ENCODE measurements around the gene GPR37.

The GPR37 gene

DNA sequence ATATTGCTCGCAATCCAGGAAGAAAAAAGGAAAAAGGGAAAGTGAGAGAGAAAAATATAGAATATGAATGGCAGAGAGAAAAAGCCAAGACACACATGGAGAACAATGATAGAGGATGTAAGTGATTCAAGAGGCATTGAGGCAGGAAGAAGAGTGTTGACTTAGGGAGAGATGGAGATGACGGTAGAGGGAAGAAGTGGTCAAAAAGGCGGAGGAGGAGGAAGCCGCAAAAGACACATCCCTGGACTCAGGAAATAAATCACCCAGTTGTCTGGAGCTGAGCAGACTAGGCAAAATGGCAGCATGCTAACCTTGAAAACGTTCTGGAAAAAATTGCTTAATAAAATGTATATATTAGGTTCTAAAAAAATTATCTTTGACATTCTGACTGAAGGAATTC lies 17.7 kb upstream of the GPR37 start:
- TF ChIP-seq POLR2AphosphoS5 (IDR thresholded peaks at IDR 0.05; ENCODE audit: borderline replicate concordance, low read depth, low read length) (no peak), EZH2 (IDR thresholded peaks at IDR 0.05) (no peak), FOXP2 (optimal IDR thresholded peaks at IDR 0.05; ENCODE audit: control extremely low read depth, extremely low read length, insufficient read depth) (no peak)
- DNase-seq (ENCODE audit: low read depth, low spot score): no peak
- H3K36me3 ChIP-seq (ENCODE audit: insufficient read depth, low read length): no peaks in the 10 kb centered on the region
- no peak overlapping the region for H3K9ac ChIP-seq (ENCODE audit: insufficient read length)
- H3K9me3 ChIP-seq (ENCODE audit: low read depth, low read length): no peaks in the 10 kb centered on the region
- no peak overlapping the region for H3K4me3 ChIP-seq
- H3K27ac ChIP-seq: no peak overlapping the region

DNA sequence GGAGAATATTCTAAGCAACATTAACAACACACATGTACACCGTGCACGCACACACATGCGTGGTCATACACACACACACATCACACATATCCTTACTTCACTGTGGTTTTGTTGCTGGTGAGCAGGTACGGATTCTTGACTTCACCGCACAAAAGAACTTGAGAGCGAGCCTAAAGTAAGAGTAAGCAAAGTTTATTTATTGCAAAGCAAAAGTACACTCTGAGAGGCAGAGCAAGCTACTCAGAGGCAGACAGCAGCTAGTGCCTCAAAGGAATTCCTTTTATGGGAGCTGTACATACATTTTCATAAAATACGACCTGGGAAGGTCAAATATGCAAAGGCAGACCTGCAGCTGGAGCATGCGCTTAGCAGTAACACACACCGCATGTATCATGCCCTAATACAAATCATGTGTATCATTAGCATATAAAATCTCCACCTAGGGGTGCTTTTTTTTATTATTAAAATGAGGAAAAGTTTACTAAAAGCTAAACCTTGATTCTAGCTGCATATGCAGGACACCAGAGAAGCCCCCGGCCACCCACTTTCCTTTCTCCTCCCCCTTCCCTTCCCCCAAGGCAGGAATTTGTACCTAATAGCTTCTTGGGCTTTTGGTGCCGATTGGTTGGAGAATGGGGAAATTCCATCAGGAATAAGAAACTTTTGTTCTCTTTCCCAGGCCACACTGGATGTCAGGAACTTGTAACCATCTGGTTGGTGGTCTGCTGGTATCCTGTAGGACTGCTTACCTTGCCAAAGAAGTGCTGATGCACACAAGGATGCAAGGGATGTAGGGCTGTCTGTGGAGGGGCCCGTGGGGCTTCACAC lies 16.5 kb upstream of the GPR37 start:
- no peak for DNase-seq (ENCODE audit: low read depth, low spot score)
- TF ChIP-seq POLR2AphosphoS5 (IDR thresholded peaks at IDR 0.05; ENCODE audit: borderline replicate concordance, low read depth, low read length) (no peak), FOXP2 (optimal IDR thresholded peaks at IDR 0.05; ENCODE audit: control extremely low read depth, extremely low read length, insufficient read depth) (no peak), EZH2 (IDR thresholded peaks at IDR 0.05) (no peak)
- Histone ChIP-seq H3K9me3 (ENCODE audit: low read depth, low read length) (no peaks in the 10 kb centered on the region), H3K4me3 (peak overlapping the region; percentile 12; the same call in 1 of the 2 replicates), H3K9ac (ENCODE audit: insufficient read length) (peak overlapping the region; percentile 6), H3K36me3 (ENCODE audit: insufficient read depth, low read length) (no peaks in the 10 kb centered on the region), H3K27ac (no peak overlapping the region)

DNA sequence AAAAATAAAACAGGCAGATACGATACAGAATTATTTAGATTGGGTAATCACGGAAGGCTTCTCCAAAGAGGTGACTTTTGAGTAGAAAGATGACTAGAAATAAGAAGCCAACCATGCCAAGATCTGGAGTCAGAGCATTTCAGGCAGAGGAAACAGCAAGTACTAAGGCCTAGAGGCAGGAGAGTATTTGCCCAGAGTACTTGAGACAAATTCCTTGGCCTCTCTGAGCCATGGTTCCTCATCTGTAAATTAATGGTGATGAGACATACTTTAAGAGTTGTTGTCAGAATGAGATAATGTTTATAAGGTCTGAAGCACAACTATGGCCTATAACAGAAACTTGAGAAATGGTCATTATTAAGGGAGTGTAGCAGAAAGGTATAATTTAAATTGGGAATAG lies 15.8 kb upstream of the GPR37 start:
- no peak overlapping the region for H3K9ac ChIP-seq (ENCODE audit: insufficient read length)
- no peak overlapping the region for H3K27ac ChIP-seq
- TF ChIP-seq POLR2AphosphoS5 (IDR thresholded peaks at IDR 0.05; ENCODE audit: borderline replicate concordance, low read depth, low read length) (no peak), FOXP2 (optimal IDR thresholded peaks at IDR 0.05; ENCODE audit: control extremely low read depth, extremely low read length, insufficient read depth) (no peak), EZH2 (IDR thresholded peaks at IDR 0.05) (no peak)
- no peaks in the 10 kb centered on the region for H3K9me3 ChIP-seq (ENCODE audit: low read depth, low read length)
- H3K36me3 ChIP-seq (ENCODE audit: insufficient read depth, low read length): no peaks in the 10 kb centered on the region
- H3K4me3 ChIP-seq: no peak overlapping the region
- DNase-seq (ENCODE audit: low read depth, low spot score): no peak

DNA sequence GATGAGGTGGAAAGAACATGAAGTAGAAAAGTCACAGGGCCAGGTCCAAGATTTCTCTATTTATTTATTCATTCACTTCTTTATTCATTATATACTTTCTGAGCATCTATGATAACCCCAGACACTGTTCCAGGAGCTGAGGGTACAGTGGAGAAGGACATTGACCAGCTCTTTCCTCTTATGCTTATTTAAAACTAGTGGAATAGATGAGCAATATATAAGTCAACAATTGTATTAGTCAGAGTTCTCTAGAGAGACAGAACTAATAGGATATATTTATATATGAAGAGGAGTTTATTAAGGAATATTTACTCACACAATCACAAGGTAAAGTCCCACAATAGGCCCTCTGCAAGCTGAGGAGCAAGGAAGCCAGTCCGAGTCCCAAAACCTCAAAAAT lies 15.0 kb upstream of the GPR37 start:
- H3K9ac ChIP-seq (ENCODE audit: insufficient read length): no peak overlapping the region
- no peak for DNase-seq (ENCODE audit: low read depth, low spot score)
- H3K9me3 ChIP-seq (ENCODE audit: low read depth, low read length): no peaks in the 10 kb centered on the region
- TF ChIP-seq POLR2AphosphoS5 (IDR thresholded peaks at IDR 0.05; ENCODE audit: borderline replicate concordance, low read depth, low read length): no peak
- TF ChIP-seq EZH2 (IDR thresholded peaks at IDR 0.05): no peak
- no peak for TF ChIP-seq FOXP2 (optimal IDR thresholded peaks at IDR 0.05; ENCODE audit: control extremely low read depth, extremely low read length, insufficient read depth)
- H3K27ac ChIP-seq: no peak overlapping the region
- no peaks in the 10 kb centered on the region for H3K36me3 ChIP-seq (ENCODE audit: insufficient read depth, low read length)
- H3K4me3 ChIP-seq: no peak overlapping the region

DNA sequence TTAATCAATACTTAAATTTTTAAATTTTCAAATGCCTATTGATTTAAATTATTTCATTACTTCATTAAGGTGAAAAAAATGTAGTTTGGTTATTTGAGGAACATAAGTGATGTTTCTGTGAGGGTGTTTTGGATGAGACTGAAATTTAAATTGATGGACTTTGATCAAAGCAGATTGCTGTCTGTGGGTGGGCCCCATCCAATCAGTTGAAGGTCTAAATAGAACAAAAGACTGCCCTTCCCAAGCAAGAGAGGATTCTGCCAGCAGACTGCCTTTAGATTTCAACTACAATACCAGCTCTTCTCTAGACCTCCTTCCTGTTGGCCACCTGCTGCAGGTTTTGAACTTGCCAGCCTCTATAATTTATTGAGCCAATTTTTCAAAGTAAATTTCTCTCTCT lies 14.5 kb upstream of the GPR37 start:
- no peak for DNase-seq (ENCODE audit: low read depth, low spot score)
- Histone ChIP-seq H3K27ac (no peak overlapping the region), H3K9me3 (ENCODE audit: low read depth, low read length) (no peaks in the 10 kb centered on the region), H3K4me3 (no peak overlapping the region), H3K9ac (ENCODE audit: insufficient read length) (no peak overlapping the region), H3K36me3 (ENCODE audit: insufficient read depth, low read length) (no peaks in the 10 kb centered on the region)
- TF ChIP-seq FOXP2 (optimal IDR thresholded peaks at IDR 0.05; ENCODE audit: control extremely low read depth, extremely low read length, insufficient read depth) (no peak), EZH2 (IDR thresholded peaks at IDR 0.05) (no peak), POLR2AphosphoS5 (IDR thresholded peaks at IDR 0.05; ENCODE audit: borderline replicate concordance, low read depth, low read length) (no peak)

DNA sequence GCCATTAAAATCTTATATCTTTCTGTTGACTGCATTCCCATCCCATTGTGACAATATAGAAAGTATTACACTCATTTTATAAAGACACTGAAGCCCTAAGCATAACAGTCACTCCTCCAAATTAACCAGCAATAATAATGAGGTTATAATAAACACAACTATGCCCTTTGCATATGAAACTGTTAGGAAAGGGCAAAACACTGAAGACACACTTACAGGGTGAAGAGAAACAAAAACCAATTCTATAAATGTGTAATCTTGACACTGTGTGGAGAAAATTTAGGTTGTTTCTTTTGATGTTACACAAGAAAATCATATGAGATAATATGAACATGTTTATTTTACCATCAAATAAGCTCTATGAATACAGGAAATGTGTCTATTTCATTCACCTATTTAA lies 14.0 kb upstream of the GPR37 start:
- no peak for DNase-seq (ENCODE audit: low read depth, low spot score)
- Histone ChIP-seq H3K9me3 (ENCODE audit: low read depth, low read length) (no peaks in the 10 kb centered on the region), H3K4me3 (no peak overlapping the region), H3K36me3 (ENCODE audit: insufficient read depth, low read length) (no peaks in the 10 kb centered on the region), H3K9ac (ENCODE audit: insufficient read length) (no peak overlapping the region), H3K27ac (no peak overlapping the region)
- no peak for TF ChIP-seq EZH2 (IDR thresholded peaks at IDR 0.05)

DNA sequence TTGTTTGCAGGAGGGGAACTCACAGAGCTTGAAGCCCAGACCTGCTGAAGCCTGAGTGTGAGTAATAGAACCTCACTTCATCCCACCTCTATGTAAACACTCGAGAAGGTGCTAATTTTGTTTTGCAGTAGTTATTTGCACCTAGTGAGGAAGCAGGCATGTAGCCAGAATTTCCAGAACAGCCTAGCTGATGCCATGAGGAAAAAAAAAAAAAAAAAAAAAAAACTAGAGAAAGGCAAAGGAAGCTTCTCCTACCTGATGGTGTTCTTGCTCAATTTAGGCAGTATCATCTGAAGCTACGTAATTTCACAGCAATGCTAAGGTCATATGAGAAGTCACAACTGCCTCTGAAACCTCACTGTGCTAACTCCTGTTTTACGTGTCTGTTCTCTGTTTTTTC lies 13.6 kb upstream of the GPR37 start:
- Histone ChIP-seq H3K4me3 (no peak overlapping the region), H3K27ac (no peak overlapping the region), H3K36me3 (ENCODE audit: insufficient read depth, low read length) (no peaks in the 10 kb centered on the region), H3K9me3 (ENCODE audit: low read depth, low read length) (no peaks in the 10 kb centered on the region), H3K9ac (ENCODE audit: insufficient read length) (no peak overlapping the region)
- no peak for TF ChIP-seq FOXP2 (optimal IDR thresholded peaks at IDR 0.05; ENCODE audit: control extremely low read depth, extremely low read length, insufficient read depth)
- no peak for TF ChIP-seq POLR2AphosphoS5 (IDR thresholded peaks at IDR 0.05; ENCODE audit: borderline replicate concordance, low read depth, low read length)
- TF ChIP-seq EZH2 (IDR thresholded peaks at IDR 0.05): no peak
- DNase-seq (ENCODE audit: low read depth, low spot score): no peak

DNA sequence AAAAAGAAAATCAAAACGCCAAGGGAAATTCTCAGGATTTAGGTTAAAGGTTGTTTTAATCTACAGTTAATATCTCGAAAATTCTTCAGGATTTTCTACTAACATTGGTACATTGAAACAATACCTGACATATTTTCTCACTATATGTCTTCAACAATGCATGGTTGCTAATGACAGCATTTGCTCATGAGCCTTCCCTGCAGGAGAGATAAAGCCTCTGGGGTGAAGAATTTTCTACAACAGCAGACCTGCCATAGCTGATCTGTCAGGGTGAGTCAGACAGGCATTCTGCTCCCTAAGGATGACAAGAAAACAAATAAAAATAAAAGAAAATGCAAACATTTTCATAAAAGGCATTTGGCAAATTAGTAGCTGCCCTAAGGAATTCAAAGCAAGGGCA lies 11.7 kb upstream of the GPR37 start:
- no peak for DNase-seq (ENCODE audit: low read depth, low spot score)
- H3K36me3 ChIP-seq (ENCODE audit: insufficient read depth, low read length): no peaks in the 10 kb centered on the region
- H3K4me3 ChIP-seq: no peak overlapping the region
- H3K9me3 ChIP-seq (ENCODE audit: low read depth, low read length): no peaks in the 10 kb centered on the region
- no peak for TF ChIP-seq POLR2AphosphoS5 (IDR thresholded peaks at IDR 0.05; ENCODE audit: borderline replicate concordance, low read depth, low read length)
- no peak for TF ChIP-seq FOXP2 (optimal IDR thresholded peaks at IDR 0.05; ENCODE audit: control extremely low read depth, extremely low read length, insufficient read depth)
- no peak for TF ChIP-seq EZH2 (IDR thresholded peaks at IDR 0.05)
- H3K27ac ChIP-seq: no peak overlapping the region
- no peak overlapping the region for H3K9ac ChIP-seq (ENCODE audit: insufficient read length)

DNA sequence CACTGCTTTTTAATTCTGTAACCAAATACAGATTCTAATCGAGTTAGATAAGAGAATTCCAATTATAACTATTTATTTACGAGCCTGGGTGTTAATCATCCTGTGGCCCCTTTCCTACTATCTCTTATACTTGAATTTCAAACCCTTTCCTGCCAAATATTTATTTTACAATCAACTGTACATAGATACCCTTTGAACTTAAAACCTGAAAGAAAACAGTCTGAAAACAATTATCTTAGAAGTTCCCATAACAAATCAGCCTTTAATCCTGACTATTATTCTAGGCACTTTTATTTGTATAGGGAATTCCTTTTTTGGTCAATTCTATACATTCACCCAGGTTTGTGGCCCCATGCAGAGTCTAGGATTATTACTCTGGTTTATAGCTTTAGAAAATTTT lies 10.6 kb upstream of the GPR37 start:
- Histone ChIP-seq H3K36me3 (ENCODE audit: insufficient read depth, low read length) (no peaks in the 10 kb centered on the region), H3K27ac (no peak overlapping the region), H3K9ac (ENCODE audit: insufficient read length) (no peak overlapping the region), H3K4me3 (no peak overlapping the region), H3K9me3 (ENCODE audit: low read depth, low read length) (no peaks in the 10 kb centered on the region)
- DNase-seq (ENCODE audit: low read depth, low spot score): no peak
- TF ChIP-seq EZH2 (IDR thresholded peaks at IDR 0.05): no peak
- TF ChIP-seq FOXP2 (optimal IDR thresholded peaks at IDR 0.05; ENCODE audit: control extremely low read depth, extremely low read length, insufficient read depth): no peak
